Body of pancreas (tissue), 4 donors: ENCODE results near the gene DENND2D. TPM values are rescaled to one million over a fixed set of nuclear protein-coding genes. Genes with fewer than 3 reads are reported as not detected.

Experiments used
- ATAC-seq: fragments of 150-250 bp; one replicate; pipeline ENCODE4 v1.9.1; 2016
- DNase-seq, 4 donors: peaks; one replicate each; pipeline ENCODE4 v3.0.0-alpha.2; 2019
- H3K27ac ChIP-seq, 4 donors: fragments of 200-600 bp; sonication (generic); 1 replicate in 3 of 4; 2 replicates in 1 of 4; pipeline versions ENCODE4 v1.5.1 to v1.6.1; 2016 to 2019; ENCODE audit warnings: mild to moderate bottlenecking in 1 of 4, mixed read lengths in 1 of 4, moderate library complexity in 1 of 4
- H3K27me3 ChIP-seq, 2 donors: fragments of 200-600 bp; sonication (generic); one replicate each; pipeline ENCODE4 v1.6.0; 2016; ENCODE audit warnings: mild to moderate bottlenecking in 1 of 2
- H3K36me3 ChIP-seq, 2 donors: fragments of 200-600 bp; sonication (generic); replicated peaks in 1 of 2; 2 replicates each; pipeline ENCODE4 v1.5.1; 2016; ENCODE audit warnings: low read depth in 2 of 2; ENCODE audit not compliant: insufficient read depth in 1 of 2
- H3K4me1 ChIP-seq: fragments of 200-600 bp; sonication (generic); one replicate; pipeline ENCODE4 v1.6.0; 2016
- H3K4me3 ChIP-seq, 2 donors: fragments of 200-600 bp; sonication (generic); 1 replicate in 1 of 2; 2 replicates in 1 of 2; pipeline ENCODE4 v1.5.1; 2016 to 2019
- H3K9me3 ChIP-seq, 3 donors: fragments of 200-600 bp; sonication (generic); 1 replicate in 2 of 3; 2 replicates in 1 of 3; pipeline ENCODE4 v1.5.1; 2016
- POLR2A ChIP-seq, 3 donors: fragments of 450-650 bp; IDR thresholded peaks; one replicate each; pipeline ENCODE4 v1.6.1; 2016; ENCODE audit warnings: antibody characterized with exemption in 3 of 3, mild to moderate bottlenecking in 2 of 3
- WGBS, 2 donors: methylation state at CpG; one replicate each; pipeline ENCODE4 v1.1.5; 2017; 5-methylcytosine and 5-hydroxymethylcytosine counted together
- intact Hi-C: fragments of 100-400 bp; cut with DNase I; formaldehyde crosslinking; loops from one replicate; pipeline ENCODE4 v1.15.1; 2023
- total RNA-seq, 2 donors: library from RNA; depleted of rRNA; stranded (reverse); fragments of >200 nt; gene quantifications; one replicate each; pipeline ENCODE4 v1.1.0, GENCODE V29; 2016
- TF ChIP-seq, protein P1 (sequence below), 7 experiments: fragments of 450-650 bp in 4 of 7; fragments of 200-600 bp in 3 of 7; sonication (generic) in 3 of 7; IDR thresholded peaks; one replicate each; pipeline ENCODE4 v1.5.1; 2016 to 2019; ENCODE audit warnings: antibody characterized with exemption in 7 of 7

Gene DENND2D
- total RNA-seq, 2 donors from 2014 or later, result 16.1 to 35.3 TPM

GRCh38 chr1:111151838-111152237, 48.6 kb downstream of the DENND2D start:
- TF ChIP-seq POLR2A (IDR thresholded peaks at IDR 0.05), result no peak
- WGBS, 2 donors, result 55 to 58% methylated on average over 3 of the region's 3 CpGs
- no peaks in the 10 kb centered on the region for H3K9me3 ChIP-seq
- peaks cover 0 to 14% of the 10 kb centered on the region in 2 donors for H3K36me3 ChIP-seq
- H3K4me3 ChIP-seq, result no peak overlapping the region
- H3K4me1 ChIP-seq, result no peaks in the 10 kb centered on the region
- no peak for DNase-seq
- ATAC-seq, result no peak
- intact Hi-C loops, result no loop called here
- H3K27me3 ChIP-seq, result no peaks in the 10 kb centered on the region
- H3K27ac ChIP-seq, result no peak overlapping the region

DNA sequence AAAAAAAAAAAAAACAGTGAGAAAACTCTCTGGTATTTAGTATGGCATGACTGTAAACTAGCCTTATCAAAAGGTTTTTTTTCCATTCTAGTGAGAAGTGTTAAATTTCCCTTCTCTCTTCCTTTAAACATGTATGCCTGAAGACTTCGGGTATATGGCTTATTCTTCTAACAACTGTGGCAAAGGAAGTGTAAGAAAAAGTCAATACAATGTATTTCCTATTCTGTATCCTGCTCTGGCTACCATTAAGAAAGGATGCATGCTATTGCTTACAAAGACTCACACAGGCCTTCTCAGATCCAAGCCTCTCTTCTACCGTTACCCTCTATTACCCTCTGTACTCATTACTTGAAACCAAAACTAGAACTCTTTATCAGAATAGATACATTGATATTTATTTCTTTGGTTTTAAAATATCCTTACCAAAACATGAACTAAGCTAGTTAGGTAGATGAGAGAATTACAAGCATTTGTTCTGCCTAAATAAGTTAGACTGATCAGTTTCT, 52.0 kb downstream of the DENND2D start:
- 73 to 82% methylated on average over 2 of the region's 2 CpGs for WGBS, 2 donors
- no peak overlapping the region for H3K27ac ChIP-seq
- intact Hi-C loops, result no loop called here
- H3K9me3 ChIP-seq, result no peaks in the 10 kb centered on the region
- no peak for TF ChIP-seq POLR2A (IDR thresholded peaks at IDR 0.05)
- TF ChIP-seq, protein P1, sequence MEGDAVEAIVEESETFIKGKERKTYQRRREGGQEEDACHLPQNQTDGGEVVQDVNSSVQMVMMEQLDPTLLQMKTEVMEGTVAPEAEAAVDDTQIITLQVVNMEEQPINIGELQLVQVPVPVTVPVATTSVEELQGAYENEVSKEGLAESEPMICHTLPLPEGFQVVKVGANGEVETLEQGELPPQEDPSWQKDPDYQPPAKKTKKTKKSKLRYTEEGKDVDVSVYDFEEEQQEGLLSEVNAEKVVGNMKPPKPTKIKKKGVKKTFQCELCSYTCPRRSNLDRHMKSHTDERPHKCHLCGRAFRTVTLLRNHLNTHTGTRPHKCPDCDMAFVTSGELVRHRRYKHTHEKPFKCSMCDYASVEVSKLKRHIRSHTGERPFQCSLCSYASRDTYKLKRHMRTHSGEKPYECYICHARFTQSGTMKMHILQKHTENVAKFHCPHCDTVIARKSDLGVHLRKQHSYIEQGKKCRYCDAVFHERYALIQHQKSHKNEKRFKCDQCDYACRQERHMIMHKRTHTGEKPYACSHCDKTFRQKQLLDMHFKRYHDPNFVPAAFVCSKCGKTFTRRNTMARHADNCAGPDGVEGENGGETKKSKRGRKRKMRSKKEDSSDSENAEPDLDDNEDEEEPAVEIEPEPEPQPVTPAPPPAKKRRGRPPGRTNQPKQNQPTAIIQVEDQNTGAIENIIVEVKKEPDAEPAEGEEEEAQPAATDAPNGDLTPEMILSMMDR (IDR thresholded peaks at IDR 0.05), result no peak
- H3K4me3 ChIP-seq, result no peak overlapping the region
- H3K4me1 ChIP-seq, result peaks cover 11% of the 10 kb centered on the region
- no peaks in the 10 kb centered on the region for H3K27me3 ChIP-seq
- peaks cover 0 to 14% of the 10 kb centered on the region in 2 donors for H3K36me3 ChIP-seq
- no peak for ATAC-seq
- no peak for DNase-seq

DNA sequence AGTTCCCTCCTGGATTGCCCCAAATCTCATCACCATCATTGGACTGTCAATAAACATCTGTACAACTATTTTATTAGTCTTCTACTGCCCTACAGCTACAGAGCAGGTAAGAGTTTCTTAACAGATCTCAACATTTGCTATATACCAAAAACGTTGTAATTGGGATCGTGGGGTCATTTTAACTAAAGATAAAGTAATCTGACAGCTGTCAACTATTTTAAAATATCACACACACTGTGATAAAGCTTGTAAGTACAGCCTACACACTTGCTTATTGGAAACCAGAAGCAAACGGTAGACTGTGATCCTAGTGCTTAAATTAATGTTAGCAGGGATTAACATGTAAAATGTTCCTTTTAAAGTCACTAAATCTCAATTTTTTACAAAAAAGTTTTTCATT, 52.5 kb downstream of the DENND2D start:
- Histone ChIP-seq H3K9me3 (no peaks in the 10 kb centered on the region), H3K36me3 (peaks cover 0 to 13% of the 10 kb centered on the region in 2 donors), H3K4me3 (no peak overlapping the region), H3K27me3 (no peaks in the 10 kb centered on the region), H3K4me1 (peaks cover 11% of the 10 kb centered on the region), H3K27ac (no peak overlapping the region)
- TF ChIP-seq POLR2A (IDR thresholded peaks at IDR 0.05), result no peak
- TF ChIP-seq, protein P1 (IDR thresholded peaks at IDR 0.05), result no peak
- ATAC-seq (no peak), DNase-seq (no peak)
- intact Hi-C loops, result no loop called here
- WGBS, 2 donors, result 40 to 45% methylated on average over 3 of the region's 3 CpGs

GRCh38 chr1:111145963-111146768, 54.3 kb downstream of the DENND2D start:
- DNase-seq, result no peak
- Histone ChIP-seq H3K36me3 (peaks cover 0 to 13% of the 10 kb centered on the region in 2 donors), H3K27me3 (no peaks in the 10 kb centered on the region), H3K4me3 (no peak overlapping the region), H3K27ac (no peak overlapping the region), H3K9me3 (no peaks in the 10 kb centered on the region), H3K4me1 (peaks cover 25% of the 10 kb centered on the region)
- ATAC-seq, result no peak
- no peak for TF ChIP-seq POLR2A (IDR thresholded peaks at IDR 0.05)
- TF ChIP-seq, protein P1 (IDR thresholded peaks at IDR 0.05), result no peak
- intact Hi-C loops, result no loop called here

DNA sequence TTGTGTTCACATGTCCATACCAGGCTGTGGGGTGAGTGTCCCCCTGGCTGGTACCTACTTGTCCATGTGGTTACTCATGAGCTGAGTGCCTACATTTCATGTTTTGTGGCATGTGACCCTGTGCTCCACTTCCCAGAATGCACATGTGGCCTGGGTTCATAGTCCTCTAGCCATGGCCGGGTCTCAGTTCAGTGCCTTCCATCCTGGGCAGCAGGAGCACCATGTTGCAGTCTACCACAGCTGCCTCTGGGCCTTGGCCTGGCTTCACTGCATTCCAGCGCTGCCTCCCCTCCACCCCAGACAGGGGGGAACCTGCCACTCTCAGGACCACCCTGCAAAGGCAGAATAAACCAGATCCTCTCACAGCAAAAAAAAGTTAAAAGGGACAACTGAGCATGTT, 54.9 kb downstream of the DENND2D start:
- no peak overlapping the region for H3K27ac ChIP-seq
- 85 to 100% methylated on average over 1 to 2 of the region's 2 CpGs for WGBS, 2 donors
- H3K4me1 ChIP-seq, result peaks cover 30% of the 10 kb centered on the region
- DNase-seq (no peak), ATAC-seq (no peak)
- peaks cover 0 to 13% of the 10 kb centered on the region in 2 donors for H3K36me3 ChIP-seq
- H3K9me3 ChIP-seq, result no peaks in the 10 kb centered on the region
- no peaks in the 10 kb centered on the region for H3K27me3 ChIP-seq
- TF ChIP-seq, protein P1 (IDR thresholded peaks at IDR 0.05), result no peak
- no peak for TF ChIP-seq POLR2A (IDR thresholded peaks at IDR 0.05)
- H3K4me3 ChIP-seq, result no peak overlapping the region
- intact Hi-C loops, result no loop called here
